Measurements from ENCODE around the gene CPNE8. TPM values are rescaled to one million over a fixed set of nuclear protein-coding genes. Genes with fewer than 3 reads are reported as not detected.
A peak's percentile ranks its signal among the peaks of the same experiment; 100 is the strongest.

Gene CPNE8
- total and polyA plus RNA-seq, 3 donors from 2014 or later = 9.3 to 13.1 (median 12.6) TPM

DNA sequence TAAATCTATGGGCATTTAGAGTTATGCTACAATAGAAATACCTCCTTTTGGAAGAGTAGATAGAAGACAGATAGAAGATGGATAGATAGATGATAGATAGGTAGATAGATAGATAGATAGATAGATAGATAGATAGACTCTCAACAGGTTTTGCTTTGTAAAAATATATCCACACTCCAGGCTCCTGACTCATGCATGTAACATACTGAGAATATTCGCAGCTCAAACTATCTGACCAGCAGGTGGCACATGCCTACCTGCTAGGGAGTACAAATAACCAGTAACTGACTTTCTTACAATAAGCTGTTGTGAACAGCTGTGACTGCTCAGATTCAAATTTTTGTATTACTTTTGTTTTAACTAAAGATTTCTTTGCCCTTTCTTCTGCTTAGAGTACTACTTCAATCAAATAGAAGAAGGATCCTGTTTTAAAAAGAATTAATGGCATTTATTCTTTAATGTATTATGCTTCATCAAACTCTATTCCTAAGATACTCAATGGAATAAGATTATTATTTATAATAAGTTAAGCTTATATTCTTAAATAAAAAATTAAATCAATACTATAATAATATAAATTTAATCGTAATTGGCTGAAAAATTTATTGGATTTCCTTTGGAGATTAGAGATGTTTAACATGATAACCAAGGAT lies 15.8 kb upstream of the CPNE8 start:
- Histone ChIP-seq H3K36me3 (ENCODE audit: low read depth, missing control alignments) (no peaks in the 10 kb centered on the region), H3K27ac (no peak overlapping the region), H3K4me3 (no peak overlapping the region), H3K9me3 (no peaks in the 10 kb centered on the region), H3K4me1 (no peaks in the 10 kb centered on the region), H3K27me3 (no peaks in the 10 kb centered on the region)
- intact Hi-C loops (cut with DNase I; ENCODE audit: low total_unique reads) = no loop called here
- 22 to 40% methylated on average over 2 of the region's 2 CpGs for WGBS, 2 donors
- TF ChIP-seq, protein P1, sequence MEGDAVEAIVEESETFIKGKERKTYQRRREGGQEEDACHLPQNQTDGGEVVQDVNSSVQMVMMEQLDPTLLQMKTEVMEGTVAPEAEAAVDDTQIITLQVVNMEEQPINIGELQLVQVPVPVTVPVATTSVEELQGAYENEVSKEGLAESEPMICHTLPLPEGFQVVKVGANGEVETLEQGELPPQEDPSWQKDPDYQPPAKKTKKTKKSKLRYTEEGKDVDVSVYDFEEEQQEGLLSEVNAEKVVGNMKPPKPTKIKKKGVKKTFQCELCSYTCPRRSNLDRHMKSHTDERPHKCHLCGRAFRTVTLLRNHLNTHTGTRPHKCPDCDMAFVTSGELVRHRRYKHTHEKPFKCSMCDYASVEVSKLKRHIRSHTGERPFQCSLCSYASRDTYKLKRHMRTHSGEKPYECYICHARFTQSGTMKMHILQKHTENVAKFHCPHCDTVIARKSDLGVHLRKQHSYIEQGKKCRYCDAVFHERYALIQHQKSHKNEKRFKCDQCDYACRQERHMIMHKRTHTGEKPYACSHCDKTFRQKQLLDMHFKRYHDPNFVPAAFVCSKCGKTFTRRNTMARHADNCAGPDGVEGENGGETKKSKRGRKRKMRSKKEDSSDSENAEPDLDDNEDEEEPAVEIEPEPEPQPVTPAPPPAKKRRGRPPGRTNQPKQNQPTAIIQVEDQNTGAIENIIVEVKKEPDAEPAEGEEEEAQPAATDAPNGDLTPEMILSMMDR (IDR thresholded peaks at IDR 0.05) = peak; percentile 48 to 63 (median 54)
- TF ChIP-seq POLR2A (IDR thresholded peaks at IDR 0.05) = no peak
- peak; percentile 85 for DNase-seq

- no peak for DNase-seq
- 85 to 87% methylated on average over 5 of the region's 5 CpGs for WGBS, 2 donors
- Histone ChIP-seq H3K27ac (no peak overlapping the region), H3K9me3 (no peaks in the 10 kb centered on the region), H3K4me3 (no peak overlapping the region), H3K4me1 (no peaks in the 10 kb centered on the region), H3K36me3 (ENCODE audit: low read depth, missing control alignments) (no peaks in the 10 kb centered on the region), H3K27me3 (no peaks in the 10 kb centered on the region)
- no peak for TF ChIP-seq POLR2A (IDR thresholded peaks at IDR 0.05)
- TF ChIP-seq, protein P1 (IDR thresholded peaks at IDR 0.05) = no peak
- intact Hi-C loops (cut with DNase I; ENCODE audit: low total_unique reads) = no loop called here
These were observed 13.8 kb upstream of the CPNE8 start for GRCh38 chr12:38919191-38919590.

DNA sequence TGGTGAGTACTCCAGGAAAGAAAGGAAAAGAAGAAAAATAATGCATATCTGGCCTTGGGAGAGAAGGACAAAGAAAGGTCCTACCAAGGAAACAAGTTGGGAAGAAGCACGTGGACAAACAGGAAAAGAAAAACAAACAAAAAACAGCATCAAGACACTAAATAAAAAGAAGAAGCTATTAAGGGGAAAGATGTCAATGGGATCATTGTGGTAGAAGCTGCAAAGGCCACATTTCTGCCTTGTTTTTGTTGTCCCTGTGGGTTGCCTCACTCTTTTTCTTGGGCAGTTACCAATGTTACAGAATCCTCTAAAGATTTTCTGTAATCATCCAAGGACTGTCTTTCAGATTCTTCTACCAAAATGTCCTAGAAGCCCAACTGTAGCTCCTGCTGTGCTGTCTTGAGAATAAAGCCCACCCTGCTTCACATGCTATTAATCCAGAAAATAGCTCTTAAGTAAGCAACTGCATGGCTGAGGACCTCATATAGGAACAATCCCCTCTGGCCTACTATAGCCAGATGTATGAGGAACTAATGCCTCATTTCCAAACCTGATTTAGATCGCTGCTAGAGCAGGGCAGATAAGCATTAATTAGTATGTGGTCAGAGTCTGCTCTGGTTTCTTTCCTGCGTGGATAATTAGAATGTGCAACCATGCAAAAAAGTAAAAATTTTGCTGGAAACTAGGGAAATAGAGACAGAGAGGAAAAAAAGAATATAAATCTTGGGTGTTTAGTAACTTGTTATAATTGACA lies 10.2 kb upstream of the CPNE8 start:
- WGBS, 2 donors = 45% methylated on average over 3 of the region's 3 CpGs
- H3K27ac ChIP-seq = no peak overlapping the region
- DNase-seq = no peak
- H3K27me3 ChIP-seq = no peaks in the 10 kb centered on the region
- H3K36me3 ChIP-seq (ENCODE audit: low read depth, missing control alignments) = no peaks in the 10 kb centered on the region
- no peaks in the 10 kb centered on the region for H3K4me1 ChIP-seq
- no peaks in the 10 kb centered on the region for H3K9me3 ChIP-seq
- no peak overlapping the region for H3K4me3 ChIP-seq
- intact Hi-C loops (cut with DNase I; ENCODE audit: low total_unique reads) = no loop called here
- no peak for TF ChIP-seq POLR2A (IDR thresholded peaks at IDR 0.05)

DNA sequence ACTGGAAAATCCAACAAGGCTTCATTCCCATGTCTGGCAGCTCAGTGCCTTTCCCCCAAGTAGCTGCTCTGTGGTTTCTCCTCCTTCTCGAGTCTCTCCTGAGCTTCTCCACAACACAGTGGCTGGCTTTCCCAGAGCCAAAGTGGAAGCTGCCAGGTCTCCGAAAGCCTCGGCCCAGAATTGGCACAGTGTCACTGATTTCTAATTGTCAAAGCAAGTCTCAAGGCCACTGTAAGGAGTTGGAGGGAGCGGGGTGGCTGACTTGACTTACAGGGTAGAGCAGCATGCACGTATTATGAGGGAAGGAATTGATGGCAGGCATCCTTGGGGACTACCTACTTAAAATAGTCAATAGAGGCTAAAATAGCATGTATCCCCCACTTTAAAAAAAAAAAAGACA lies 6.7 kb upstream of the CPNE8 start:
- Histone ChIP-seq H3K27me3 (no peaks in the 10 kb centered on the region), H3K27ac (no peak overlapping the region), H3K4me3 (no peak overlapping the region), H3K4me1 (peaks cover 3% of the 10 kb centered on the region), H3K36me3 (ENCODE audit: low read depth, missing control alignments) (no peaks in the 10 kb centered on the region), H3K9me3 (no peaks in the 10 kb centered on the region)
- intact Hi-C loops (cut with DNase I; ENCODE audit: low total_unique reads) = no loop called here
- TF ChIP-seq, protein P1 (IDR thresholded peaks at IDR 0.05) = no peak
- no peak for TF ChIP-seq POLR2A (IDR thresholded peaks at IDR 0.05)
- peak; percentile 30 for DNase-seq
- WGBS, 2 donors = 34 to 43% methylated on average over 5 of the region's 5 CpGs

- H3K9me3 ChIP-seq = no peaks in the 10 kb centered on the region
- H3K4me3 ChIP-seq = no peak overlapping the region
- no peaks in the 10 kb centered on the region for H3K36me3 ChIP-seq (ENCODE audit: low read depth, missing control alignments)
- TF ChIP-seq, protein P1 (IDR thresholded peaks at IDR 0.05) = no peak
- TF ChIP-seq POLR2A (IDR thresholded peaks at IDR 0.05) = no peak
- H3K27ac ChIP-seq = no peak overlapping the region
- WGBS, 2 donors = 59 to 69% methylated on average over 1 of the region's 1 CpG
- peaks cover 6% of the 10 kb centered on the region for H3K4me1 ChIP-seq
- intact Hi-C loops (cut with DNase I; ENCODE audit: low total_unique reads) = no loop called here
- DNase-seq = no peak
- no peaks in the 10 kb centered on the region for H3K27me3 ChIP-seq
These were observed 6.2 kb upstream of the CPNE8 start for GRCh38 chr12:38911611-38912010.

All from testis (tissue), 3 donors.